Upper lobe of right lung (tissue), 1 donor: Measurements from ENCODE around the gene NCK2. TPM values are rescaled to one million over a fixed set of nuclear protein-coding genes. Genes with fewer than 3 reads are reported as not detected.

ENCODE experiments used
- ATAC-seq: fragments of 200-7000 bp; cut with Tn5 transposase; one replicate; pipeline ENCODE4 v1.9.1; 2020; ENCODE audit warnings: mild to moderate bottlenecking, moderate library complexity
- DNase-seq: peaks from one replicate; pipeline ENCODE4 v3.0.0-alpha.2; 2020
- H3K27ac ChIP-seq: fragments of 200-600 bp; one replicate; pipeline ENCODE4 v1.8.0; 2022
- H3K27me3 ChIP-seq: fragments of 200-600 bp; one replicate; pipeline ENCODE4 v1.8.0; 2022; ENCODE audit warnings: mild to moderate bottlenecking
- H3K36me3 ChIP-seq: fragments of 200-600 bp; one replicate; pipeline ENCODE4 v1.8.0; 2022
- H3K4me1 ChIP-seq: fragments of 200-600 bp; one replicate; pipeline ENCODE4 v1.8.0; 2022
- H3K4me3 ChIP-seq: fragments of 200-600 bp; one replicate; pipeline ENCODE4 v1.8.0; 2022; ENCODE audit warnings: mild to moderate bottlenecking
- H3K9me3 ChIP-seq: fragments of 200-600 bp; one replicate; pipeline ENCODE4 v1.8.0; 2022
- CTCF ChIP-seq: fragments of 200-600 bp; IDR thresholded peaks from one replicate; pipeline ENCODE4 v1.8.0; 2022; ENCODE audit warnings: antibody characterized with exemption
- intact Hi-C: fragments of 100-400 bp; cut with DNase I; formaldehyde crosslinking; loops from one replicate; pipeline ENCODE4 v1.11.0; 2022
- total RNA-seq: library from RNA; stranded (reverse); fragmentation: NEBNext Ultra II Directional; extraction: Animal tissue kit (Norgen Biotek cat#: 25700); gene quantifications from one replicate; pipeline ENCODE4 v1.2.1, GENCODE V29; 2021
- donor health status: DM: no; HTN: yes; CAD: no; lungs with severe emphysema.

Gene NCK2
- total RNA-seq, 1 donor from 2014 or later, result 49.7 TPM

GRCh38 chr2:105853354-105854088 lies 108.8 kb downstream of the NCK2 start:
- H3K27ac ChIP-seq, result no peak overlapping the region
- ATAC-seq, result no peak

GRCh38 chr2:105854972-105855371 lies 110.3 kb downstream of the NCK2 start:
- intact Hi-C loops, result no loop called here
- Histone ChIP-seq H3K4me1 (no peaks in the 10 kb centered on the region), H3K9me3 (no peaks in the 10 kb centered on the region), H3K27ac (no peak overlapping the region), H3K36me3 (peaks cover 9% of the 10 kb centered on the region), H3K4me3 (no peak overlapping the region), H3K27me3 (no peaks in the 10 kb centered on the region)
- no peak for DNase-seq
- no peak for ATAC-seq
- TF ChIP-seq CTCF, result no peak

More at GRCh38 chr2:105853354-105854088, 108.8 kb downstream of the NCK2 start:
- no peaks in the 10 kb centered on the region for H3K4me1 ChIP-seq
- H3K27me3 ChIP-seq, result no peaks in the 10 kb centered on the region
- no peak for TF ChIP-seq CTCF
- no peaks in the 10 kb centered on the region for H3K9me3 ChIP-seq
- intact Hi-C loops, result no loop called here
- H3K4me3 ChIP-seq, result no peak overlapping the region
- DNase-seq, result no peak
- peaks cover 9% of the 10 kb centered on the region for H3K36me3 ChIP-seq

- H3K4me1 ChIP-seq, result no peaks in the 10 kb centered on the region
- intact Hi-C loops, result no loop called here
- peaks cover 9% of the 10 kb centered on the region for H3K36me3 ChIP-seq
- H3K4me3 ChIP-seq, result no peak overlapping the region
- no peak overlapping the region for H3K27ac ChIP-seq
- no peak for TF ChIP-seq CTCF
- H3K9me3 ChIP-seq, result no peaks in the 10 kb centered on the region
- no peak for ATAC-seq
- no peaks in the 10 kb centered on the region for H3K27me3 ChIP-seq
- no peak for DNase-seq
Observed at GRCh38 chr2:105856581-105856980, 111.9 kb downstream of the NCK2 start.

GRCh38 chr2:105857076-105857740 lies 112.5 kb downstream of the NCK2 start:
- no peak overlapping the region for H3K4me3 ChIP-seq
- no peaks in the 10 kb centered on the region for H3K9me3 ChIP-seq
- DNase-seq (no peak), ATAC-seq (no peak)
- H3K27me3 ChIP-seq, result no peaks in the 10 kb centered on the region
- H3K36me3 ChIP-seq, result peaks cover 9% of the 10 kb centered on the region
- no peak overlapping the region for H3K27ac ChIP-seq
- intact Hi-C loops, result no loop called here
- H3K4me1 ChIP-seq, result no peaks in the 10 kb centered on the region
- TF ChIP-seq CTCF, result no peak

GRCh38 chr2:105858868-105859693 lies 114.4 kb downstream of the NCK2 start:
- ATAC-seq (no peak), DNase-seq (no peak)
- Histone ChIP-seq H3K27me3 (no peaks in the 10 kb centered on the region), H3K4me1 (no peaks in the 10 kb centered on the region), H3K4me3 (no peak overlapping the region), H3K27ac (no peak overlapping the region), H3K36me3 (peaks cover 9% of the 10 kb centered on the region), H3K9me3 (no peaks in the 10 kb centered on the region)
- intact Hi-C loops, result no loop called here
- no peak for TF ChIP-seq CTCF
